ENCODE data around the gene CCDC102A.

Gene CCDC102A

DNA sequence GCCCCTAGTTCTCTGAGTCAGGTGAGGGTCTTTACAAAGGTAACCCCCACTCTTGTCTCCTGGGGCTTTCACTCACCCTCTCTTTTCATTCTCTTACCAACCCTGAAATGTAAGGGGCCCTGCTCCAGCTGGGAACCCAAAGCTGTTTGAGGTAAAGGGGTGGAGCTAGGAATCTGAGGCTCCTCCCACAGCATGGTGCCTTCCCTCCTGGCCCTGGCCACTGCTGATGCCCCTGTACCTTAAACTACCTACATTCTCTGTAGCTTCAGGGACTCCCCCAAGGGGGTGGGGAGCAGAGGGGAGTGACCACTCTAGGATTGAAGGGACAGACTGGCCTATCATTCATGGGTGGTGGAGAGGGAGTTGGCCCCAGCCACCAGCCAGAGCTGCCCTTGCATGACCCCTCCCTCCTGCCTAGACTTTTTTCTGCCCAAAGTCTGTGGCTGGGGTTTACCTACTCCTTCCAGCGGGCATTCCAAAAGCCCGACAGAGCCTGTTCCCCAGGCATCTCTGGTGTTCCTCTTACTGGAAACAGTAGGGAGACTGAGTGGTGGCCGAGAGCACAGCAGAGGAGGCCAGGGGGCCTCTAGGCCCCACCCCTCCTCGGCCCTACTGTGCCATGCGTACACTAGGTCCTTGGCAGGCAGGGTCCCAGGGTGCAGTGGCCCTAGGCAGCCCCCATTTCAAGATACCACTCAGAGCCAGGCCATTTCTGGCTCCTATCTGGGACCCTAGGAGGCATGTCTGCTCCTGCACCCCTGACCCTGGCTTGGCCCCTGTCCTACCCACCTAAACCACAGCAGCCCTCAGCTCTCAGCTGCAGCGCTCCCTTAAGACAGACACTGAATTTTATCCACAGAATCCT is 59.6 kb downstream of the CCDC102A start:
- DNase-seq: peak; percentile 7

DNA sequence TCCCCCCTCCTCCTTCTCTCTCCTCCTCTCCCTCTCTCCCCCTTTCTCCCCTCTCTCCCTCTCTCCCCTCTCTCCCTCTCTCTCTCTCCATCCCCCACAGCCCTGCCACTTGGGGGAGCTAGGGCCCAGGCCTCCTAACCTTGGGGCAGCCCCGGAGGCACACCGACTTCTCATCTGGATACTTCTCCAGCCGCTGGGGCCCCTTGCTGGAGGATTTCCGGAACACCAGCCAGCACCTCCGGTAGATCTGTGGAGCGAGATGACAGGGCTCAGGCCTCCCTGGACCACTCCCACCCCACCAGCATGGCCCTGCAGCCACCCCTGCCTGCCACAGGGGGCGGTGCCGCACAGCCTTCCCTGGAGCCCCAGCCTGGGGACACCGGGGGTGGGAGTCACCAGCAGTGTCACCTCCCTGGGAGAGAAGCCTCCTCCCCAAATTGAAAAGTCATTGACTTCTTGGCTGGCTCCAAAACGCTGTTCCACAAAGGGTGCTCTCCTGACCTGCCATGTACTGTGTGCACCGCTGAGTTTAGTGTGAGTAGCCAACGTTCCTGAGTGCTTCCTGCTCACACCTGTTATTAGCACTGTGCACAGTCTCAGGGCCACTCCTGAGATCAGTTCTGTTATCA is 60.5 kb downstream of the CCDC102A start:
- DNase-seq: peak; percentile 39

- DNase-seq: no peak
Observed at GRCh38 chr16:57474671-57475661, 61.4 kb downstream of the CCDC102A start.

DNA sequence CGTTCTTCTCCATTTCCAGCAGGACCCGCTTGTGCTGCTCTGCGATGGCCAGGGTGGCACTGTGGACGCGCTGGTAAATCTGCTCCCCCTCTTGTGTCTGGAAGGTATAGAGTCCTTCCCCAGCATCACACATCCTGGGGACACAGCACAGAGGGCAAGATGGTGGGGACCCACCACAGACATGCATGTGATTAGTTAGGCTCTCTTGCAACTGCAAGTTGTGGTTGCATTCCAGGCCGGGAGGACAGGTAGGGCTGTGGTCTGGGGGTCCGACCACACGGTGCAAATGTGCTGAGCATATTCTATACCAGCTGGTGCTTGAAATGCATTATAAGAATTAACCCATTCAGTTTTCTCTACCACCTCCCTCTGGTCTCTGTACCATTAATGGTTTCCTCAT is 62.5 kb downstream of the CCDC102A start:
- DNase-seq: no peak

DNA sequence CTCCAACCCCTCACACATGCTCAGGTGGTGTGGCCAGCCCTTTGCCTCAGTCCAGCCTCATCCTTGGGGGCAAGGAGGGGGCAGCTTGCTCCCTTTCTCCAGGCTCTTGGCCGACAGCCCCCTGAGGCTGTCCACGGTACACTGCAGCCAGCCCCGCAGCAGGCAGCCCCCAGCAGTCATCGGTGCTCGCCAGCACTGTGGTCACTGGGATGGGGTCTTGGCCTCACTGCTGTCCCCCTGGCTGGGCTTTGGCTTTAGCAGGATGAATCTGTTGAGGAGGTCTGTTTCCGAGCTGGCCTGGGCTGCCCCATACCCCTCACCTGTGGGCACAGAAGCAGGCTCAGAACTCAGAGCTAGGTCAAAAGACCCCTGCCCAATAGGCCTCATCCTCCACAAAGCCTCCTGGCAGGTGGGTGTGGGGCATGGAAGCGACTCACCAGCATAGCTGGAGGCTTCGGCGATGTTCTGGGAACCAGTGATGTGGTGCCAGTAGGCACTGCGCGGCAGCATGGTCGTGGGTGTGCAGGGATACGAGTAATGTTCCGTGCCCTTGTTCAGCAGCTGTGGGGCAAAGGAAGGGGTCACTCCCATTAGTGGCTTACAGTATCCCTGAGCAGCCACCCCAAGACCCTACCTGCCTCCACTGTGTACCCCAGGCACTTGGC is 63.1 kb downstream of the CCDC102A start:
- no peak for DNase-seq

- no peak for DNase-seq
Observed at GRCh38 chr16:57472665-57473060, 63.7 kb downstream of the CCDC102A start.

- no peak for DNase-seq
Observed at GRCh38 chr16:57471852-57472664, 64.3 kb downstream of the CCDC102A start.

GRCh38 chr16:57471209-57471608 is 65.2 kb downstream of the CCDC102A start:
- no peak for DNase-seq

DNA sequence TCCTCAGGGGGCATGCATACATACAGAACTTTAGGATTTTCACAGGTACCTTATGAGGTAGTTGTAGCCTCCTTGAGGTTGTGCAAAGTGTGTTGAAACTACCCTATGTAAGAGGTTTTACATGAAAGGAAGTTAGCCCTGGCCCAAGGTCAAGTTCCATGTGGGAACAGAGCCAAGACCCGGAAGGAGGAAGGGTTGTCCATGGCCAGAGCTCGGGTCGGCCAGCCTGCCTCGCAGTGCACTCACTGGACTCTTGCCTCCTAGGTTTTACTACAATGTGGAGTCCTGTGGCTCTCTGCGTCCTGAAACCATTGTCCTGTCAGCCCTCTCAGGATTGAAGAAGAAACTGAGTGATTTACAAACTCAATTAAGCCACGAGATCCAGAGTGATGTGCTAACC is 65.7 kb downstream of the CCDC102A start:
- no peak for DNase-seq

DNA sequence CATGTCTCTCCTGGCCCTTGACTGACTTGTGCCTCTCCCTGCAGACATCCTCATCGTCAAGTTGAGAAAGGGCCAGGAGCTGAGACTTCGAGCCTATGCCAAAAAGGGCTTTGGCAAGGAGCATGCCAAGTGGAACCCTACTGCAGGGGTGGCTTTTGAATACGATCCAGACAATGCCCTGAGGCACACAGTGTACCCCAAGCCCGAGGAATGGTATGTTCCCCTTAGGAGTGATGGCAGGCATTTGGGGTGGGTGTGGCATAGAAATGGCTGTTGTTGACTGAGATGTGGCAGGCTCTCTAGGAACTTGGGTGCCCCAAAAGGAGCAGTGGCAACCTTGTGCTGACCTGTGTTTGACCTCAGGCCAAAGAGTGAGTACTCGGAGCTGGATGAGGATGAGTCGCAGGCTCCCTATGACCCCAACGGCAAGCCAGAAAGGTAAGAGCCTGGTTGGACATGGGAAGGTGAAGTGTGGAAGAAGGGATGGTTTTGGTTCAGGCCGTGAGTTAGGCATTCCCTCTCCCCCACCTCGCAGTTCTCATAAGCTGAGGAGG is 66.4 kb downstream of the CCDC102A start:
- no peak for DNase-seq

GRCh38 chr16:57469046-57469445 is 67.3 kb downstream of the CCDC102A start:
- no peak for DNase-seq

- no peak for DNase-seq
Observed at GRCh38 chr16:57468346-57468745, 68.0 kb downstream of the CCDC102A start.

- DNase-seq: no peak
Observed at GRCh38 chr16:57464523-57464922, 71.8 kb downstream of the CCDC102A start.

DNA sequence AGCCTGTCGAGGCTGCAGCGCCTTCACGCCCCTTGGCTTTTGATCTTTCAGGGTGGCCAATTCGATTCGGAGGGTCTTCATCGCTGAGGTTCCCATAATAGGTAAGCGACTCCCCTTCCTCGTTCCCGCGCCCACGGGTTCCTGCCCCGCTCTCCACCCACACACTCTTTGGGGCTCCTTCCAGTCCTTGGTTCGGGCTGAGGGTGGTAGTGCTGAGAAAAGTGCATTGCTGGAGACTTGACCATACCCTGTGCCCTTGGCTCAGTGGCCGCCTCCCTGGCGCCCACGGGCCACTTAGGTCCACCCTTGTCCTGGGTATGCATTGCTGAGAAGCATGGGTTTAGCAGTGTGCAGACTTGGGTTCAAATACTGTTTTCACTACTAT is 73.4 kb downstream of the CCDC102A start:
- DNase-seq: no peak

GRCh38 chr16:57462209-57462977 is 74.0 kb downstream of the CCDC102A start, which contains the start of gene POLR2C:
POLR2C (plus strand) TSS chr16:57462679; CDS start chr16:57462725, 46 bp downstream.
- peak; percentile 79 for DNase-seq
